Mesendoderm (in vitro differentiated cells): ENCODE data around the gene BRMS1L.

ENCODE experiments used
- DNase-seq: peaks from one replicate; pipeline ENCODE4 v3.0.0; 2013
- H2AK5ac ChIP-seq: 2 replicates; pipeline ENCODE4 v1.6.1; 2013; ENCODE audit warnings: low read length, inconsistent platforms
- H2BK120ac ChIP-seq: 2 replicates; pipeline ENCODE4 v1.6.1; 2013; ENCODE audit warnings: low read depth, mild to moderate bottlenecking, low read length, moderate library complexity, mixed read lengths
- H2BK15ac ChIP-seq: replicated peaks from 2 replicates; pipeline ENCODE4 v1.6.1; 2013; ENCODE audit warnings: low read depth, mild to moderate bottlenecking, moderate library complexity
- H2BK5ac ChIP-seq: 2 replicates; pipeline ENCODE4 v1.6.1; 2013; ENCODE audit warnings: low read length, inconsistent platforms
- H3K18ac ChIP-seq: 2 replicates; pipeline ENCODE4 v1.6.1; 2013; ENCODE audit warnings: mild to moderate bottlenecking, low read length, mixed read lengths
- H3K23ac ChIP-seq: one replicate; pipeline ENCODE4 v1.6.1; 2013; ENCODE audit warnings: low read length
- H3K27ac ChIP-seq: 2 replicates; pipeline ENCODE4 v1.5.1; 2013; ENCODE audit warnings: low read depth, mild to moderate bottlenecking, inconsistent platforms, low read length, moderate library complexity
- H3K27me3 ChIP-seq: 2 replicates; pipeline ENCODE4 v1.6.1; 2013; ENCODE audit warnings: low read length, control low read depth, mild to moderate bottlenecking, inconsistent platforms; ENCODE audit not compliant: insufficient read depth, poor library complexity
- H3K36me3 ChIP-seq: 2 replicates; pipeline ENCODE4 v1.6.1; 2013; ENCODE audit warnings: low read length, inconsistent platforms; ENCODE audit not compliant: control insufficient read depth, insufficient read depth
- H3K4ac ChIP-seq: one replicate; pipeline ENCODE4 v1.6.1; 2013; ENCODE audit warnings: low read depth, mild to moderate bottlenecking, low read length, moderate library complexity
- H3K4me1 ChIP-seq: 2 replicates; pipeline ENCODE4 v1.6.1; 2013; ENCODE audit warnings: low read depth, low read length, inconsistent platforms; ENCODE audit not compliant: control insufficient read depth
- H3K4me2 ChIP-seq: 2 replicates; pipeline ENCODE4 v1.6.1; 2013; ENCODE audit warnings: low read length
- H3K4me3 ChIP-seq: 2 replicates; pipeline ENCODE4 v1.5.1; 2013; ENCODE audit warnings: mild to moderate bottlenecking, low read length
- H3K56ac ChIP-seq: one replicate; pipeline ENCODE4 v1.6.1; 2013; ENCODE audit warnings: low read length
- H3K79me1 ChIP-seq: 2 replicates; pipeline ENCODE4 v1.6.1; 2013; ENCODE audit warnings: low read length, inconsistent platforms
- H3K79me2 ChIP-seq: 2 replicates; pipeline ENCODE4 v1.6.1; 2013; ENCODE audit warnings: mild to moderate bottlenecking, low read length; ENCODE audit not compliant: control insufficient read depth, insufficient read depth
- H3K9ac ChIP-seq: 2 replicates; pipeline ENCODE4 v1.6.1; 2013; ENCODE audit warnings: low read length, inconsistent platforms
- H4K5ac ChIP-seq: one replicate; pipeline ENCODE4 v1.6.1; 2013; ENCODE audit warnings: low read length
- H4K8ac ChIP-seq: one replicate; pipeline ENCODE4 v1.6.1; 2013; ENCODE audit warnings: low read depth, mild to moderate bottlenecking, control low read depth, low read length, moderate library complexity
- WGBS: extraction: QIAGEN DNeasy Blood & Tissue Kit; methylation state at CpG from one replicate; pipeline ENCODE4 v1.1.7; 2013; ENCODE audit warnings: low lambda C conversion rate, missing lambda C conversion rate; ENCODE audit not compliant: insufficient coverage; ENCODE audit errors: extremely low coverage; 5-methylcytosine and 5-hydroxymethylcytosine counted together

BRMS1L gene

GRCh38 chr14:35897616-35898111 is 71.5 kb downstream of the BRMS1L start:
- Histone ChIP-seq H3K4me2 (no peak overlapping the region), H4K8ac (no peak overlapping the region), H3K18ac (no peak overlapping the region), H2BK15ac (no peak overlapping the region), H3K27me3 (no peaks in the 10 kb centered on the region), H3K4me3 (no peak overlapping the region), H4K5ac (no peak overlapping the region), H3K23ac (no peak overlapping the region), H3K36me3 (no peaks in the 10 kb centered on the region), H2BK120ac (no peak overlapping the region), H3K4ac (no peak overlapping the region), H2BK5ac (no peak overlapping the region), H2AK5ac (no peak overlapping the region), H3K27ac (no peak overlapping the region), H3K79me1 (no peaks in the 10 kb centered on the region), H3K79me2 (no peaks in the 10 kb centered on the region), H3K9ac (no peak overlapping the region), H3K4me1 (no peaks in the 10 kb centered on the region), H3K56ac (peak overlapping the region; percentile 69)
- WGBS: no CpG with 5 or more reads among the region's 4 CpGs
- peak; percentile 69 for DNase-seq

- H3K36me3 ChIP-seq: no peaks in the 10 kb centered on the region
- H3K4ac ChIP-seq: no peak overlapping the region
- no peak overlapping the region for H2BK120ac ChIP-seq
- H3K4me1 ChIP-seq: no peaks in the 10 kb centered on the region
- no peak overlapping the region for H3K9ac ChIP-seq
- H3K4me2 ChIP-seq: no peak overlapping the region
- H3K79me2 ChIP-seq: no peaks in the 10 kb centered on the region
- no peak overlapping the region for H2BK15ac ChIP-seq
- no peak overlapping the region for H3K56ac ChIP-seq
- H4K8ac ChIP-seq: no peak overlapping the region
- H3K23ac ChIP-seq: no peak overlapping the region
- H3K4me3 ChIP-seq: no peak overlapping the region
- WGBS: no CpG with 5 or more reads among the region's 4 CpGs
- no peak overlapping the region for H3K27ac ChIP-seq
- no peaks in the 10 kb centered on the region for H3K79me1 ChIP-seq
- no peak overlapping the region for H2BK5ac ChIP-seq
- H2AK5ac ChIP-seq: no peak overlapping the region
- no peaks in the 10 kb centered on the region for H3K27me3 ChIP-seq
- DNase-seq: peak; percentile 45
- no peak overlapping the region for H3K18ac ChIP-seq
- no peak overlapping the region for H4K5ac ChIP-seq
Observed at GRCh38 chr14:35898217-35898775, 72.2 kb downstream of the BRMS1L start.

- Histone ChIP-seq H2BK120ac (no peak overlapping the region), H4K5ac (no peak overlapping the region), H3K23ac (no peak overlapping the region), H3K27me3 (peaks cover 2% of the 10 kb centered on the region), H3K4me2 (no peak overlapping the region), H2BK15ac (no peak overlapping the region), H3K56ac (no peak overlapping the region), H2BK5ac (no peak overlapping the region), H3K4ac (no peak overlapping the region), H3K4me1 (no peaks in the 10 kb centered on the region), H2AK5ac (no peak overlapping the region), H3K27ac (no peak overlapping the region), H3K9ac (no peak overlapping the region), H3K18ac (no peak overlapping the region), H3K4me3 (no peak overlapping the region), H3K79me2 (no peaks in the 10 kb centered on the region), H3K36me3 (no peaks in the 10 kb centered on the region), H4K8ac (no peak overlapping the region), H3K79me1 (no peaks in the 10 kb centered on the region)
- no CpG with 5 or more reads among the region's 3 CpGs for WGBS
- no peak for DNase-seq
Observed at GRCh38 chr14:35900741-35901140, 74.6 kb downstream of the BRMS1L start.

GRCh38 chr14:35909665-35910064 is 83.5 kb downstream of the BRMS1L start:
- Histone ChIP-seq H3K27ac (no peak overlapping the region), H4K5ac (no peak overlapping the region), H3K18ac (no peak overlapping the region), H2AK5ac (no peak overlapping the region), H2BK15ac (no peak overlapping the region), H3K4ac (no peak overlapping the region), H3K79me1 (no peaks in the 10 kb centered on the region), H3K9ac (no peak overlapping the region), H3K4me1 (no peaks in the 10 kb centered on the region), H2BK5ac (no peak overlapping the region), H3K4me3 (no peak overlapping the region), H2BK120ac (no peak overlapping the region), H3K36me3 (no peaks in the 10 kb centered on the region), H3K4me2 (no peak overlapping the region), H4K8ac (no peak overlapping the region), H3K27me3 (no peaks in the 10 kb centered on the region), H3K56ac (no peak overlapping the region), H3K79me2 (no peaks in the 10 kb centered on the region), H3K23ac (no peak overlapping the region)
- no peak for DNase-seq
- WGBS: no CpG with 5 or more reads among the region's 4 CpGs

- DNase-seq: no peak
- no peak overlapping the region for H3K4ac ChIP-seq
- no peak overlapping the region for H3K27ac ChIP-seq
- no peak overlapping the region for H2BK15ac ChIP-seq
- H3K4me1 ChIP-seq: no peaks in the 10 kb centered on the region
- WGBS: no CpG with 5 or more reads among the region's 4 CpGs
- H3K79me2 ChIP-seq: no peaks in the 10 kb centered on the region
- H4K8ac ChIP-seq: no peak overlapping the region
- no peak overlapping the region for H3K9ac ChIP-seq
- no peak overlapping the region for H3K56ac ChIP-seq
- H4K5ac ChIP-seq: no peak overlapping the region
- no peaks in the 10 kb centered on the region for H3K36me3 ChIP-seq
- no peak overlapping the region for H3K4me3 ChIP-seq
- H2BK5ac ChIP-seq: no peak overlapping the region
- no peaks in the 10 kb centered on the region for H3K27me3 ChIP-seq
- no peak overlapping the region for H2AK5ac ChIP-seq
- no peak overlapping the region for H3K4me2 ChIP-seq
- no peaks in the 10 kb centered on the region for H3K79me1 ChIP-seq
- H3K18ac ChIP-seq: no peak overlapping the region
- H2BK120ac ChIP-seq: no peak overlapping the region
- H3K23ac ChIP-seq: no peak overlapping the region
Observed at GRCh38 chr14:35910191-35910590, 84.1 kb downstream of the BRMS1L start.

- Histone ChIP-seq H3K4me2 (no peak overlapping the region), H3K27ac (no peak overlapping the region), H3K56ac (no peak overlapping the region), H3K27me3 (no peaks in the 10 kb centered on the region), H3K23ac (no peak overlapping the region), H3K9ac (no peak overlapping the region), H3K4ac (no peak overlapping the region), H3K79me1 (no peaks in the 10 kb centered on the region), H4K5ac (no peak overlapping the region), H2BK5ac (no peak overlapping the region), H3K79me2 (no peaks in the 10 kb centered on the region), H2AK5ac (no peak overlapping the region), H4K8ac (no peak overlapping the region), H3K4me1 (no peaks in the 10 kb centered on the region), H3K18ac (no peak overlapping the region), H3K36me3 (no peaks in the 10 kb centered on the region), H3K4me3 (no peak overlapping the region), H2BK15ac (no peak overlapping the region), H2BK120ac (no peak overlapping the region)
- DNase-seq: no peak
- no CpG with 5 or more reads among the region's 4 CpGs for WGBS
Observed at GRCh38 chr14:35911097-35911496, 85.0 kb downstream of the BRMS1L start.
